ENCODE results near the gene AQP12A. TPM values are rescaled to one million over a fixed set of nuclear protein-coding genes. Genes with fewer than 3 reads are reported as not detected.

AQP12A gene
- polyA plus RNA-seq, 2 of the 4 experiments (the other 2 are of a cell fraction): not detected

DNA sequence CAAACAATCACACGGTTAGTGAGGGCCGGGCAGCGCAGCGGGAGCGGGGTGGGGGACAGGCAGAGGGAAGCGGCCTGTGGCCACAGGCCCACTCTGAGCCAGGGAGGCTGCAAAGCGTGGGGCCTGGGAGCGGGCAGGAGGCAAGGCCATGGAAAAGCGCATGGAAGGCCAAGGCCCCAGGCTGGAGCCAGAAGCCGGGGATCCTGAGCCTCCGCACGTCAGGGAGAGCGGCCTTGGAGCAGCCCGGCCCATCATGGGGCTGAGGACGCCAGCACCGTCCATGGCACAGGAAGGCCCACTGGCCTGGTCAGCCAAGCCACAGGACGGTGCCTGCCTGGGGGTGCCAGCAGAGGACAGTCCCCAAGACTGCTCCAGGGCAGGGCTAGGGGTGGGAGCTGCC is 43.1 kb downstream of the AQP12A start:
- H3K4me1 ChIP-seq: no peaks in the 10 kb centered on the region
- CTCF ChIA-PET: no interaction called here
- FAIRE-seq (no peak), ATAC-seq (no peak), DNase-seq (ENCODE audit: low read depth in 1 of 2, low spot score in 1 of 2) (no peak)
- no peak overlapping the region for H3K27ac ChIP-seq
- POLR2A ChIA-PET: no interaction called here
- H3K4me2 ChIP-seq: no peak overlapping the region
- no peaks in the 10 kb centered on the region for H3K9me3 ChIP-seq
- WGBS (ENCODE audit: missing lambda C conversion rate): 89% methylated on average over 17 of the region's 17 CpGs
- H3K4me3 ChIP-seq: no peak overlapping the region
- no peak for TF ChIP-seq HOXB13 (CRISPR knock-in tag; IDR thresholded peaks at IDR 0.05; ENCODE audit: low read depth)
- no peak for TF ChIP-seq ZSCAN20 (CRISPR knock-in tag; IDR thresholded peaks at IDR 0.05)
- TF ChIP-seq SREBF2 (IDR thresholded peaks at IDR 0.05): no peak
- TF ChIP-seq SMC3 (IDR thresholded peaks at IDR 0.05): no peak
- no peak for TF ChIP-seq MYC (IDR thresholded peaks at IDR 0.05; ENCODE audit: borderline replicate concordance, low read length)
- TF ChIP-seq ZFP36 (IDR thresholded peaks at IDR 0.05; ENCODE audit: borderline replicate concordance, partially characterized antibody): no peak

DNA sequence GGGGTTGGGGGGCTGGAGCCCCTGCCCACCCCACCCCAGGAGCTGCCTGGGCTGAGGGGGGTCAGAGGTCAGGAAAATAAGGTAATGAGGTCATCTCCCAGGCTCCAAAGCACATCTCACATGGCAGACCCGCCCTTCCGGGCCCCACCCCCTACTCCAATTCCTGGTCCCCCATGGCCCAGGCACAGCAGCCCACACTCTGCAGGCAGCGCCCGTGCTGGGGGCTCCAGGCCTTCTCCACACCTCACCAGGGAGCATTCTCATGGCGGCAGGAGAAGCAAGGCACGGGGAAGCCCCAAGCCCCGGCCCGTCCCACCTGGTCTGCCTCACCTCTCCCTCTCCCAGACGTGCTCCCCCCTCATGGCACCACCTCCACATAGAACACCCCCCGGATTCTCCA is 43.8 kb downstream of the AQP12A start:
- ChIA-PET CTCF (interaction anchor here (1.0 kb wide), 1 partner anchor 13 kb away, joined by 3 read pairs; no protein-coding TSS in a partner anchor), POLR2A (no interaction called here)
- DNase-seq (ENCODE audit: low read depth in 1 of 2, low spot score in 1 of 2) (no peak), FAIRE-seq (no peak), ATAC-seq (no peak)
- WGBS (ENCODE audit: missing lambda C conversion rate): 94% methylated on average over 5 of the region's 10 CpGs
- Histone ChIP-seq H3K4me1 (no peaks in the 10 kb centered on the region), H3K9me3 (no peaks in the 10 kb centered on the region), H3K27ac (no peak overlapping the region), H3K4me2 (no peak overlapping the region), H3K4me3 (no peak overlapping the region)
- TF ChIP-seq, protein P1, sequence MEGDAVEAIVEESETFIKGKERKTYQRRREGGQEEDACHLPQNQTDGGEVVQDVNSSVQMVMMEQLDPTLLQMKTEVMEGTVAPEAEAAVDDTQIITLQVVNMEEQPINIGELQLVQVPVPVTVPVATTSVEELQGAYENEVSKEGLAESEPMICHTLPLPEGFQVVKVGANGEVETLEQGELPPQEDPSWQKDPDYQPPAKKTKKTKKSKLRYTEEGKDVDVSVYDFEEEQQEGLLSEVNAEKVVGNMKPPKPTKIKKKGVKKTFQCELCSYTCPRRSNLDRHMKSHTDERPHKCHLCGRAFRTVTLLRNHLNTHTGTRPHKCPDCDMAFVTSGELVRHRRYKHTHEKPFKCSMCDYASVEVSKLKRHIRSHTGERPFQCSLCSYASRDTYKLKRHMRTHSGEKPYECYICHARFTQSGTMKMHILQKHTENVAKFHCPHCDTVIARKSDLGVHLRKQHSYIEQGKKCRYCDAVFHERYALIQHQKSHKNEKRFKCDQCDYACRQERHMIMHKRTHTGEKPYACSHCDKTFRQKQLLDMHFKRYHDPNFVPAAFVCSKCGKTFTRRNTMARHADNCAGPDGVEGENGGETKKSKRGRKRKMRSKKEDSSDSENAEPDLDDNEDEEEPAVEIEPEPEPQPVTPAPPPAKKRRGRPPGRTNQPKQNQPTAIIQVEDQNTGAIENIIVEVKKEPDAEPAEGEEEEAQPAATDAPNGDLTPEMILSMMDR (IDR thresholded peaks at IDR 0.05): no peak
- TF ChIP-seq NFE2L2 (conservative IDR thresholded peaks at IDR 0.05; ENCODE audit: low read length) (no peak), POLR2AphosphoS2 (conservative IDR thresholded peaks at IDR 0.05; ENCODE audit: low read length) (no peak), MYC (IDR thresholded peaks at IDR 0.05; ENCODE audit: borderline replicate concordance, low read length) (no peak), RAD21 (conservative IDR thresholded peaks at IDR 0.05 in 1 of 2, IDR thresholded peaks at IDR 0.05 in 1 of 2) (no peak), CHD2 (IDR thresholded peaks at IDR 0.05; ENCODE audit: low read length, partially characterized antibody) (no peak), TP53 (CRISPR knock-in tag; IDR thresholded peaks at IDR 0.05) (no peak)
- TF ChIP-seq, protein P2, sequence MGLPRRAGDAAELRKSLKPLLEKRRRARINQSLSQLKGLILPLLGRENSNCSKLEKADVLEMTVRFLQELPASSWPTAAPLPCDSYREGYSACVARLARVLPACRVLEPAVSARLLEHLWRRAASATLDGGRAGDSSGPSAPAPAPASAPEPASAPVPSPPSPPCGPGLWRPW (IDR thresholded peaks at IDR 0.05): no peak

DNA sequence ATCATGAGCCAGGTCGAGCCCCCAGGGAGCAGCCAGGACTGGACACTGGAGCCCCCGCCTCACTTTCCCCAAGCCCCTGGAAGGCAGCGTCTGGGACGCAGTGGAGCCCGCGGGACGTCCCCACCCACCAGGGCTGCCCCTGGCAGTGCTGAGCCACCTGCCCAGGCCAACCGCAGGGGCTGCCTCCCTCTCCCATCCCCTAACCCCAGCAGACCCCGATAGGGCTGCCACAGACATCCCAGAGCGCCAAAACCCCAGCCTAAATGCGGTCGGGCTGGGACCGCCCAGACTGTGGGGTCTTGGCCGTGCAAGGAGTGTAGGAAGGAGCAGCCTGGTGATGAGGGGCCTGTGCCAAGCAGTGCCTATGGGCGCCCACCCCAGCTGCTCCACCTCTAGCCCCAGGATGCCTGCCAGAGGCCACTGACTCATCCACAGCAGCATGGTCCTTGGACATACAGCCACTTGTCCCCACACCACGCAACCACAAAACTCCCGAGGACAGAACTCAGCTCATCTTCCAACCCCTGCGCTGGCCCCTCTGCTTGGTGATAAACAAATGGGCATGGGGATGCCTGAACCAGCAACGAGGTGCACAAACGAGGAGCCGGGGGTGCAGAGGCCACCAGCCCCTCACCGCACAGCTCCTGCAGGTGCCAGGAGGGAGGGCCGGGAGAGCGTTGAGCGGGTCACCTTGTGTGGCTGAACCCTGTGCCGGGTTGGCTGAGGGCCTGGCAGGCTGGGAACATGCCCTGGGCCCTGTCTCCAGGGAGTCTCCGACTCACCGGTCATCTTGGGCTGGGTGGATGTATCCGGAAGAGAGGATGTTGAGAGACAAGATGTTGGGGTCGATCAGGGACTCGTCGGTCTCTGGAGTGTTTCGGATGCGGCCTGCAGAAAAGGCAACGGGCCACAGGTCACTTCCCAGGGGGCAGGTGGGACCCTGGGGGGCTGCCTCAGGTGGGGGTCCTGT is 44.9 kb downstream of the AQP12A start:
- no peak for DNase-seq (ENCODE audit: low read depth in 1 of 2, low spot score in 1 of 2)
- Histone ChIP-seq H3K9me3 (no peaks in the 10 kb centered on the region), H3K27ac (no peak overlapping the region), H3K4me1 (no peaks in the 10 kb centered on the region), H3K4me3 (no peak overlapping the region), H3K4me2 (no peak overlapping the region)
- ChIA-PET POLR2A (no interaction called here), CTCF (interaction anchor here (0.8 to 1.0 kb wide), 2 partner anchors 11 to 65 kb away, joined by 3 read pairs; no protein-coding TSS in a partner anchor)
- 71% methylated on average over 24 of the region's 35 CpGs for WGBS (ENCODE audit: missing lambda C conversion rate)
- TF ChIP-seq ZNF302 (CRISPR knock-in tag; IDR thresholded peaks at IDR 0.05) (no peak), ZFP36 (IDR thresholded peaks at IDR 0.05; ENCODE audit: borderline replicate concordance, partially characterized antibody) (no peak), SMC3 (IDR thresholded peaks at IDR 0.05) (no peak)
- FAIRE-seq: no peak
- ATAC-seq: no peak

DNA sequence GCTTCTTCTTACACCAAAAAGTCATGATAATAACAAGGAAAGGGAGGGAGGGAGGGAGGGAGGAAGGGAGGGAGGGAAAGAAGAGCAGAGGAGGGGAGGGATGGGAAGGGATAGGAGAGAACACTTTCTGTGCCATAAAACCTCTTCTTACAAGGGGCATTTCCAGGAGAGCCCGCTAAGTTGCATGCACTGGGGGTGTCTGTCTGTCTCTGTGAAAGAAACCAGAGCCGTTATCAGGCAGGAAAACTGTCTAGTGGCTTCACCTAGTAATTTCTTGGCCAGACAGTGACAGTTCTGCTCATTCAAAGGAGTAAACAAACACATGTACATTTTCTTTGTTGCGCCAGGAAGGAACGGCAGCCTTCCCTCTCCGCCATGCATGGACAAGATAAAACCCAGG is 45.8 kb downstream of the AQP12A start:
- no peaks in the 10 kb centered on the region for H3K4me1 ChIP-seq
- no peak overlapping the region for H3K4me3 ChIP-seq
- H3K4me2 ChIP-seq: no peak overlapping the region
- no peak for FAIRE-seq
- CTCF ChIA-PET: no interaction called here
- DNase-seq (ENCODE audit: low read depth in 1 of 2, low spot score in 1 of 2): no peak
- no peaks in the 10 kb centered on the region for H3K9me3 ChIP-seq
- no peak overlapping the region for H3K27ac ChIP-seq
- no peak for TF ChIP-seq MAZ (IDR thresholded peaks at IDR 0.05; ENCODE audit: borderline replicate concordance, low read depth, low read length)
- no peak for TF ChIP-seq NFE2L2 (conservative IDR thresholded peaks at IDR 0.05; ENCODE audit: low read length)
- TF ChIP-seq, protein P3, sequence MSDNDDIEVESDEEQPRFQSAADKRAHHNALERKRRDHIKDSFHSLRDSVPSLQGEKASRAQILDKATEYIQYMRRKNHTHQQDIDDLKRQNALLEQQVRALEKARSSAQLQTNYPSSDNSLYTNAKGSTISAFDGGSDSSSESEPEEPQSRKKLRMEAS (IDR thresholded peaks at IDR 0.05): no peak
- no peak for TF ChIP-seq SREBF2 (IDR thresholded peaks at IDR 0.05)
- TF ChIP-seq BHLHE40 (IDR thresholded peaks at IDR 0.05; ENCODE audit: low read depth, low read length): no peak
- no peak for TF ChIP-seq CBX8 (IDR thresholded peaks at IDR 0.05)
- TF ChIP-seq ZC3H11A (IDR thresholded peaks at IDR 0.05): no peak
- TF ChIP-seq TFCP2L1 (CRISPR knock-in tag; IDR thresholded peaks at IDR 0.05): no peak
- TF ChIP-seq, protein P1 (IDR thresholded peaks at IDR 0.05): no peak
- TF ChIP-seq CHD2 (IDR thresholded peaks at IDR 0.05; ENCODE audit: low read length, partially characterized antibody): no peak
- POLR2A ChIA-PET: no interaction called here
- ATAC-seq: no peak
- WGBS (ENCODE audit: missing lambda C conversion rate): 68% methylated on average over 5 of the region's 5 CpGs
